ENCODE data around the gene ZNF575. TPM values are rescaled to one million over a fixed set of nuclear protein-coding genes. Genes with fewer than 3 reads are reported as not detected.

The ZNF575 gene
- total and polyA plus RNA-seq, 4 donors: 0.08 to 1.0 (median 0.49) TPM

- no peak for TF ChIP-seq ATF3 (IDR thresholded peaks at IDR 0.05)
- no peak for TF ChIP-seq RXRA (IDR thresholded peaks at IDR 0.05)
- no peak for TF ChIP-seq HNF4G (IDR thresholded peaks at IDR 0.05)
- no peak for TF ChIP-seq SP1 (IDR thresholded peaks at IDR 0.05)
- TF ChIP-seq GABPA (IDR thresholded peaks at IDR 0.05 in 1 of 2, conservative IDR thresholded peaks at IDR 0.05 in 1 of 2): no peak
- TF ChIP-seq JUND (IDR thresholded peaks at IDR 0.05): no peak
- TF ChIP-seq YY1 (IDR thresholded peaks at IDR 0.05): no peak
- no peak for TF ChIP-seq RAD21 (IDR thresholded peaks at IDR 0.05)
- no peak for TF ChIP-seq HNF4A (conservative IDR thresholded peaks at IDR 0.05)
- TF ChIP-seq FOXA2 (IDR thresholded peaks at IDR 0.05): no peak
- no peak for TF ChIP-seq FOXA1 (IDR thresholded peaks at IDR 0.05)
- TF ChIP-seq ZBTB33 (IDR thresholded peaks at IDR 0.05): no peak
- no peak for TF ChIP-seq REST (IDR thresholded peaks at IDR 0.05)
- no peak for TF ChIP-seq CTCF (IDR thresholded peaks at IDR 0.05; ENCODE audit: low read depth, low read length, missing input control)
- TF ChIP-seq TAF1 (conservative IDR thresholded peaks at IDR 0.05): no peak
- H3K27me3 ChIP-seq (ENCODE audit: control insufficient read depth in 4 of 4, insufficient read depth in 4 of 4, low read length in 3 of 4): no peaks in the 10 kb centered on the region
- H3K36me3 ChIP-seq (ENCODE audit: control insufficient read depth in 4 of 4, insufficient read depth in 3 of 4, low read depth in 1 of 4, low read length in 3 of 4): peaks cover 0 to 14% (median 13%) of the 10 kb centered on the region in 4 donors
- H3K4me3 ChIP-seq (ENCODE audit: low read depth in 1 of 3, low read length in 3 of 3): no peak overlapping the region
- WGBS: 99% methylated on average over 5 of the region's 5 CpGs
- no peak overlapping the region for H3K27ac ChIP-seq (ENCODE audit: low read depth in 1 of 2, low read length in 2 of 2)
- H3K4me1 ChIP-seq (ENCODE audit: control insufficient read depth in 4 of 4, insufficient read depth in 4 of 4, low read length in 3 of 4): peaks cover 6 to 27% (median 13%) of the 10 kb centered on the region in 4 donors
- no peaks in the 10 kb centered on the region for H3K9me3 ChIP-seq (ENCODE audit: control insufficient read depth in 4 of 4, low read length in 3 of 4)
- no peak for DNase-seq (ENCODE audit: low spot score)
- no peak overlapping the region for H3K9ac ChIP-seq (ENCODE audit: low read depth in 1 of 2, low read length in 2 of 2)
Observed at GRCh38 chr19:43505941-43506340, 27.0 kb upstream of the ZNF575 start.

- Histone ChIP-seq H3K27ac (ENCODE audit: low read depth in 1 of 2, low read length in 2 of 2) (no peak overlapping the region), H3K36me3 (ENCODE audit: control insufficient read depth in 4 of 4, insufficient read depth in 3 of 4, low read depth in 1 of 4, low read length in 3 of 4) (peaks cover 0 to 14% (median 13%) of the 10 kb centered on the region in 4 donors), H3K27me3 (ENCODE audit: control insufficient read depth in 4 of 4, insufficient read depth in 4 of 4, low read length in 3 of 4) (no peaks in the 10 kb centered on the region), H3K4me3 (ENCODE audit: low read depth in 1 of 3, low read length in 3 of 3) (no peak overlapping the region), H3K9ac (ENCODE audit: low read depth in 1 of 2, low read length in 2 of 2) (no peak overlapping the region), H3K9me3 (ENCODE audit: control insufficient read depth in 4 of 4, low read length in 3 of 4) (no peaks in the 10 kb centered on the region), H3K4me1 (ENCODE audit: control insufficient read depth in 4 of 4, insufficient read depth in 4 of 4, low read length in 3 of 4) (peaks cover 6 to 25% (median 12%) of the 10 kb centered on the region in 4 donors)
- WGBS: 96% methylated on average over 5 of the region's 5 CpGs
- DNase-seq (ENCODE audit: low spot score): no peak
- TF ChIP-seq SP1 (IDR thresholded peaks at IDR 0.05): no peak
- TF ChIP-seq HNF4A (conservative IDR thresholded peaks at IDR 0.05): no peak
- no peak for TF ChIP-seq ZBTB33 (IDR thresholded peaks at IDR 0.05)
- TF ChIP-seq REST (IDR thresholded peaks at IDR 0.05): no peak
- TF ChIP-seq NR2F2 (IDR thresholded peaks at IDR 0.05): no peak
- no peak for TF ChIP-seq ATF3 (IDR thresholded peaks at IDR 0.05)
- TF ChIP-seq GABPA (IDR thresholded peaks at IDR 0.05 in 1 of 2, conservative IDR thresholded peaks at IDR 0.05 in 1 of 2): no peak
- no peak for TF ChIP-seq TAF1 (conservative IDR thresholded peaks at IDR 0.05)
Observed at GRCh38 chr19:43506629-43507028, 26.4 kb upstream of the ZNF575 start.
